Keratinocyte (primary cell): ENCODE data around the gene VRK3. TPM values are rescaled to one million over a fixed set of nuclear protein-coding genes. Genes with fewer than 3 reads are reported as not detected.

Experiments used
- DNase-seq: peaks from one replicate; pipeline ENCODE4 v3.0.0-alpha.2; 2011; ENCODE audit warnings: low read depth, missing footprints, low spot score
- FAIRE-seq: peaks from 2 replicates; lab custom pipeline; 2011; peaks lifted over from hg19 to GRCh38; lab: Jason Lieb, UNC
- H2AFZ ChIP-seq: 2 replicates; pipeline ENCODE4 v1.6.0; 2012; ENCODE audit warnings: low read length, control low read depth, inconsistent platforms; ENCODE audit not compliant: control insufficient read depth
- H3K27ac ChIP-seq: 2 replicates; pipeline ENCODE4 v1.5.1; 2011; ENCODE audit warnings: low read length; ENCODE audit not compliant: control insufficient read depth, insufficient read depth
- H3K27me3 ChIP-seq: 3 replicates; pipeline ENCODE4 v1.6.0; 2011; ENCODE audit warnings: low read length; ENCODE audit not compliant: control insufficient read depth, insufficient read depth; ENCODE audit errors: extremely low read depth
- H3K36me3 ChIP-seq, 2 experiments: 2 replicates in 1 of 2; 3 replicates in 1 of 2; pipeline ENCODE4 v1.5.1; 2011; ENCODE audit warnings: low read length in 2 of 2, mild to moderate bottlenecking in 1 of 2; ENCODE audit not compliant: control insufficient read depth in 2 of 2, insufficient read depth in 2 of 2; ENCODE audit errors: extremely low read depth in 1 of 2
- H3K4me1 ChIP-seq: 3 replicates; pipeline ENCODE4 v1.5.1; 2011; ENCODE audit warnings: low read length; ENCODE audit not compliant: control insufficient read depth, insufficient read depth; ENCODE audit errors: extremely low read depth
- H3K4me2 ChIP-seq: 3 replicates; pipeline ENCODE4 v1.6.0; 2011; ENCODE audit warnings: low read depth, low read length; ENCODE audit not compliant: control insufficient read depth, insufficient read depth; ENCODE audit errors: extremely low read depth
- H3K4me3 ChIP-seq, 3 experiments: fragments of 200-600 bp in 1 of 3; sonication (generic) in 1 of 3; 2 replicates in 2 of 3; 3 replicates in 1 of 3; pipeline ENCODE4 v1.5.1; 2011 to 2016; ENCODE audit warnings: low read length in 3 of 3, mild to moderate bottlenecking in 3 of 3, control low read depth in 2 of 3, inconsistent platforms in 1 of 3, low read depth in 1 of 3, mixed read lengths in 1 of 3, mixed run types in 1 of 3, moderate library complexity in 1 of 3; ENCODE audit not compliant: control insufficient read depth in 2 of 3, insufficient read depth in 2 of 3; ENCODE audit errors: extremely low read depth in 1 of 3
- H3K79me2 ChIP-seq: 2 replicates; pipeline ENCODE4 v1.6.0; 2012; ENCODE audit warnings: low read length; ENCODE audit not compliant: control insufficient read depth, insufficient read depth
- H3K9ac ChIP-seq: 3 replicates; pipeline ENCODE4 v1.6.0; 2011; ENCODE audit warnings: low read length; ENCODE audit not compliant: control insufficient read depth, insufficient read depth; ENCODE audit errors: extremely low read depth
- H3K9me1 ChIP-seq: 3 replicates; pipeline ENCODE4 v1.6.0; 2011; ENCODE audit warnings: low read length; ENCODE audit not compliant: control insufficient read depth, insufficient read depth; ENCODE audit errors: extremely low read depth
- H3K9me3 ChIP-seq: 2 replicates; pipeline ENCODE4 v1.5.1; 2012; ENCODE audit warnings: low read depth, low read length; ENCODE audit not compliant: control insufficient read depth
- H4K20me1 ChIP-seq: 3 replicates; pipeline ENCODE4 v1.6.0; 2011; ENCODE audit warnings: low read length; ENCODE audit not compliant: control insufficient read depth, insufficient read depth; ENCODE audit errors: extremely low read depth
- CTCF ChIP-seq, 3 experiments: IDR thresholded peaks in 1 of 3; conservative IDR thresholded peaks in 1 of 3; optimal IDR thresholded peaks in 1 of 3; 2 replicates in 2 of 3; 3 replicates in 1 of 3; pipeline versions ENCODE3 to v1.5.1; 2011; ENCODE audit warnings: low read length in 3 of 3, mild to moderate bottlenecking in 3 of 3, moderate library complexity in 2 of 3, control low read depth in 1 of 3, inconsistent platforms in 1 of 3; ENCODE audit not compliant: insufficient read depth in 2 of 3; ENCODE audit errors: extremely low read depth in 1 of 3
- EZH2 ChIP-seq: IDR thresholded peaks from one replicate; pipeline ENCODE4 v1.6.1; 2012; ENCODE audit warnings: inconsistent platforms, mild to moderate bottlenecking, low read length, moderate library complexity
- dilution Hi-C: fragments of 300-500 bp; cut with MboI; formaldehyde crosslinking; loops from one replicate; pipeline ENCODE4 v1.7.0; 2020; ENCODE audit warnings: low sequenced_read_pairs; ENCODE audit not compliant: extremely low pct_ligation_motif_present
- polyA plus RNA-seq, 5 experiments: library from polyadenylated mRNA; depleted of rRNA in 3 of 5; stranded (reverse) in 3 of 5; stranded (forward) in 1 of 5; unstranded in 1 of 5; fragments of >200 nt; gene quantifications; 1 replicate in 1 of 5; 2 replicates in 3 of 5; 3 replicates in 1 of 5; pipeline versions ENCODE4 v1.2.1 to v1.2.3, GENCODE V29; 2011 to 2012; ENCODE audit warnings: missing spikeins in 2 of 5, low read depth in 1 of 5, low replicate concordance in 1 of 5

VRK3 gene
- polyA plus RNA-seq, 1 donor (not counting 4 experiments of a cell fraction or from before 2014, with no cell fraction given), result 15.6 TPM

DNA sequence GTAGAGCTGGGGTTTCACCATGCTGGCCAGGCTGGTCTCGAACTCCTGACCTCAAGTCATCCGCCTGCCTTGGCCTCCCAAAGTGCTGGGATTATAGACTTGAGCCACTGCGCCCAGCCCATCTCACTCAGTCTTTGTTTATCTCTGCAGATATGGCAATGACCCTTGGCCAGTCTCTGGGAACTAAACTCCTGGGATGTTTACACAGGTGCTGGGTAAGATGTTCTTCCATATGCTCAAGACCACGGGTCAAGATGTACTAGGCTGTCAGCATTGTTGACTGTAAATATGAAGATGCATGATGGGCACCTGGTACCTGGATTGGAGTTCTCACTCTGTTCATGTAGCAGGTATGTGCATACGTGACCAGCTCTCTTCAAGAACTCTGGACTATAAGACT, 36.5 kb upstream of the VRK3 start:
- peaks cover 15% of the 10 kb centered on the region for H3K9me3 ChIP-seq
- H3K36me3 ChIP-seq, result no peaks in the 10 kb centered on the region
- no peak for DNase-seq
- H3K27ac ChIP-seq, result no peak overlapping the region
- dilution Hi-C loops, result no loop called here
- no peaks in the 10 kb centered on the region for H3K27me3 ChIP-seq
- H3K9me1 ChIP-seq, result no peaks in the 10 kb centered on the region
- H3K4me2 ChIP-seq, result no peak overlapping the region
- no peaks in the 10 kb centered on the region for H4K20me1 ChIP-seq
- no peak overlapping the region for H3K9ac ChIP-seq
- H3K79me2 ChIP-seq, result no peaks in the 10 kb centered on the region
- no peaks in the 10 kb centered on the region for H3K4me1 ChIP-seq
- no peak overlapping the region for H3K4me3 ChIP-seq
- no peak overlapping the region for H2AFZ ChIP-seq
- TF ChIP-seq CTCF (optimal IDR thresholded peaks at IDR 0.05 in 1 of 3, IDR thresholded peaks at IDR 0.05 in 1 of 3, conservative IDR thresholded peaks at IDR 0.05 in 1 of 3; ENCODE audit: extremely low read depth in 1 of 3, insufficient read depth in 2 of 3, low read length in 3 of 3) (no peak), EZH2 (no peak)
- FAIRE-seq, result no peak

DNA sequence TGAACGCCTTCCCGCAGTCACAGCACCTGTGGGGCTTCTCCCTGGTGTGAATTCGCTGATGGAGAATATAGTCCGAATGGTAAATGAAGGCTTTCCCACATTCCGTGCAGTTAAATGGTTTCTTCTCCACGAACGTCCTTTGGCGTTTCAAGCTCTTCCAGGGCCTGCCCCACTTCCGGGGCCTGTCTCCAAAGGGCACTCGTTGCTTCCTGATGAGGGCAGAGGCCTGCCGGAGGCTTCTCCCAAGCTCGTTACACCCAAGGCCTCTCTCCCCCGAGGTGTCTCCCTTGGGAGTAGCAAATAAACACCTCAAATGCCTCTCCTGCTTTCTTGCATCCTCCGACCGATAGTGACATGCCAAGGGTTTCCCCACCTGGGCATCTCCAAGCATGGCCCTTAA, 34.9 kb upstream of the VRK3 start:
- dilution Hi-C loops, result no loop called here
- TF ChIP-seq EZH2 (no peak), CTCF (optimal IDR thresholded peaks at IDR 0.05 in 1 of 3, IDR thresholded peaks at IDR 0.05 in 1 of 3, conservative IDR thresholded peaks at IDR 0.05 in 1 of 3; ENCODE audit: extremely low read depth in 1 of 3, insufficient read depth in 2 of 3, low read length in 3 of 3) (no peak)
- no peak for FAIRE-seq

More for the DNA sequence above, 34.9 kb upstream of the VRK3 start:
- Histone ChIP-seq H3K27me3 (no peaks in the 10 kb centered on the region), H2AFZ (no peak overlapping the region), H3K9ac (no peak overlapping the region), H3K4me3 (no peak overlapping the region), H3K4me2 (no peak overlapping the region), H3K27ac (no peak overlapping the region), H3K4me1 (no peaks in the 10 kb centered on the region), H4K20me1 (no peaks in the 10 kb centered on the region), H3K9me1 (no peaks in the 10 kb centered on the region), H3K36me3 (no peaks in the 10 kb centered on the region), H3K9me3 (peaks cover 15% of the 10 kb centered on the region), H3K79me2 (no peaks in the 10 kb centered on the region)
- DNase-seq, result no peak
